SK-N-SH (cell line): Measurements from ENCODE around the gene KCNA10. TPM values are rescaled to one million over a fixed set of nuclear protein-coding genes. Genes with fewer than 3 reads are reported as not detected.

ENCODE experiments used
- CTCF ChIA-PET: fragments of 300-600, 350-600 bp; formaldehyde crosslinking; extraction: SDS; loops from one replicate; lab custom pipeline; 2021; lab: Yijun Ruan, JAX
- POLR2A ChIA-PET: fragments of 350-600 bp; sonication (Branson Sonifier 250); formaldehyde crosslinking; extraction: SDS; loops from one replicate; lab custom pipeline; 2020; ENCODE audit warnings: antibody characterized with exemption, inconsistent platforms; lab: Yijun Ruan, JAX
- DNase-seq: peaks from one replicate; pipeline ENCODE4 v3.0.0; 2012
- H2AFZ ChIP-seq: fragments of 200-600 bp; sonication (generic); 2 replicates; pipeline ENCODE4 v1.8.1; 2016; ENCODE audit warnings: antibody characterized with exemption, mild to moderate bottlenecking, low read depth
- H3F3A ChIP-seq: fragments of 200-600 bp; sonication (generic); replicated peaks from 2 replicates; pipeline ENCODE3; 2016; ENCODE audit warnings: antibody characterized with exemption, mild to moderate bottlenecking; ENCODE audit not compliant: insufficient read depth
- H3K27ac ChIP-seq, 2 experiments: fragments of 200-500 bp in 1 of 2; fragments of 200-600 bp in 1 of 2; sonication (Bioruptor generic) in 1 of 2; sonication (generic), shearing (Covaris generic) in 1 of 2; 2 replicates each; pipeline versions ENCODE4 v1.5.1 to v1.6.1; 2014 to 2016; ENCODE audit warnings: low read depth in 2 of 2, inconsistent platforms in 1 of 2, low read length in 1 of 2, mild to moderate bottlenecking in 1 of 2, mixed read lengths in 1 of 2
- H3K27me3 ChIP-seq: fragments of 200-600 bp; sonication (generic), shearing (Covaris generic); 2 replicates; pipeline ENCODE4 v1.6.1; 2016; ENCODE audit warnings: mixed run types; ENCODE audit not compliant: insufficient read depth
- H3K36me3 ChIP-seq, 2 experiments: fragments of 200-500 bp in 1 of 2; fragments of 200-600 bp in 1 of 2; sonication (Bioruptor generic) in 1 of 2; sonication (generic) in 1 of 2; replicated peaks in 1 of 2; 2 replicates each; pipeline versions ENCODE3 to v1.5.1; 2014 to 2016; ENCODE audit warnings: low read length in 1 of 2, mild to moderate bottlenecking in 1 of 2; ENCODE audit not compliant: insufficient read depth in 2 of 2, control insufficient read depth in 1 of 2
- H3K4me1 ChIP-seq, 2 experiments: fragments of 200-500 bp in 1 of 2; fragments of 200-600 bp in 1 of 2; sonication (Bioruptor generic) in 1 of 2; sonication (generic), shearing (Covaris generic) in 1 of 2; 2 replicates each; pipeline versions ENCODE4 v1.5.1 to v1.6.1; 2014 to 2016; ENCODE audit warnings: low read depth in 1 of 2, low read length in 1 of 2, mixed run types in 1 of 2; ENCODE audit not compliant: insufficient read depth in 2 of 2, control insufficient read depth in 1 of 2
- H3K4me2 ChIP-seq: fragments of 200-600 bp; sonication (generic), shearing (Covaris generic); 2 replicates; pipeline ENCODE4 v1.6.1; 2017; ENCODE audit warnings: mixed run types
- H3K4me3 ChIP-seq, 2 experiments: fragments of 200-500 bp in 1 of 2; fragments of 200-600 bp in 1 of 2; sonication (Bioruptor generic) in 1 of 2; sonication (generic), shearing (Covaris generic) in 1 of 2; 2 replicates each; pipeline versions ENCODE4 v1.5.1 to v1.8.1; 2014 to 2016; ENCODE audit warnings: low read depth in 2 of 2, inconsistent platforms in 1 of 2, low read length in 1 of 2, mild to moderate bottlenecking in 1 of 2, mixed read lengths in 1 of 2, moderate library complexity in 1 of 2
- H3K79me2 ChIP-seq: fragments of 200-600 bp; sonication (generic); 2 replicates; pipeline ENCODE4 v1.8.1; 2017; ENCODE audit warnings: mild to moderate bottlenecking; ENCODE audit not compliant: insufficient read depth
- H3K9ac ChIP-seq: fragments of 200-600 bp; sonication (generic); 2 replicates; pipeline ENCODE4 v1.6.1; 2017; ENCODE audit warnings: mixed run types
- H3K9me2 ChIP-seq: fragments of 200-600 bp; sonication (generic); 2 replicates; pipeline ENCODE4 v1.6.1; 2017; ENCODE audit warnings: mixed run types
- H3K9me3 ChIP-seq: fragments of 200-600 bp; sonication (generic); 2 replicates; pipeline ENCODE4 v1.6.1; 2017; ENCODE audit warnings: mixed run types, mild to moderate bottlenecking, moderate library complexity
- H4K20me1 ChIP-seq: fragments of 200-600 bp; sonication (generic); 2 replicates; pipeline ENCODE4 v1.6.1; 2017; ENCODE audit warnings: mild to moderate bottlenecking, mixed run types; ENCODE audit not compliant: insufficient read depth
- CTCF ChIP-seq: fragments of 200-600 bp; sonication (generic); IDR thresholded peaks from 2 replicates; pipeline ENCODE4 v1.6.1; 2017; ENCODE audit warnings: antibody characterized with exemption, mild to moderate bottlenecking, moderate library complexity
- ELF1 ChIP-seq: IDR thresholded peaks from 2 replicates; pipeline ENCODE4 v1.4.0; 2012
- EZH2phosphoT487 ChIP-seq: fragments of 200-600 bp; sonication (generic); IDR thresholded peaks from 2 replicates; pipeline ENCODE4 v1.6.1; 2017; ENCODE audit warnings: low read depth, mixed run types, mild to moderate bottlenecking, antibody characterized with exemption, moderate library complexity, borderline replicate concordance
- FOSL2 ChIP-seq: IDR thresholded peaks from 2 replicates; pipeline ENCODE4 v1.4.0; 2012; ENCODE audit warnings: low read depth, mild to moderate bottlenecking, moderate library complexity, borderline replicate concordance
- FOXM1 ChIP-seq: IDR thresholded peaks from 2 replicates; pipeline ENCODE4 v1.4.0; 2012; ENCODE audit warnings: low read depth, mild to moderate bottlenecking
- GATA2 ChIP-seq: sonication (generic); formaldehyde crosslinking; IDR thresholded peaks from 2 replicates; pipeline ENCODE4 v1.5.0; 2020; ENCODE audit warnings: mild to moderate bottlenecking, missing genetic modification reagents
- JUND ChIP-seq: IDR thresholded peaks from 2 replicates; pipeline ENCODE4 v1.4.0; 2012
- MXI1 ChIP-seq: IDR thresholded peaks from 2 replicates; pipeline ENCODE4 v1.6.1; 2012; ENCODE audit warnings: mild to moderate bottlenecking, low read depth, low read length, improper control_type of control experiment
- NFIC ChIP-seq: IDR thresholded peaks from 2 replicates; pipeline ENCODE4 v1.4.0; 2012; ENCODE audit warnings: borderline replicate concordance
- NRF1 ChIP-seq: IDR thresholded peaks from 2 replicates; pipeline ENCODE4 v1.6.1; 2012; ENCODE audit warnings: low read depth, mild to moderate bottlenecking, low read length
- RAD21 ChIP-seq: IDR thresholded peaks from 2 replicates; pipeline ENCODE4 v1.6.1; 2012; ENCODE audit warnings: mild to moderate bottlenecking, low read length
- RFX5 ChIP-seq: IDR thresholded peaks from 2 replicates; pipeline ENCODE4 v1.6.1; 2012; ENCODE audit warnings: mild to moderate bottlenecking, improper control_type of control experiment, low read length
- RXRA ChIP-seq: IDR thresholded peaks from 2 replicates; pipeline ENCODE4 v1.4.0; 2012; ENCODE audit warnings: low read depth, mild to moderate bottlenecking, borderline replicate concordance
- SIN3A ChIP-seq: IDR thresholded peaks from 2 replicates; pipeline ENCODE4 v1.6.1; 2012; ENCODE audit warnings: low read depth, mild to moderate bottlenecking, low read length, moderate library complexity, borderline replicate concordance
- TAF1 ChIP-seq: IDR thresholded peaks from 2 replicates; pipeline ENCODE4 v1.6.1; 2012; ENCODE audit warnings: low read depth, mild to moderate bottlenecking, low read length, moderate library complexity, borderline replicate concordance
- TEAD4 ChIP-seq: IDR thresholded peaks from 2 replicates; pipeline ENCODE4 v1.4.0; 2012; ENCODE audit warnings: mild to moderate bottlenecking, borderline replicate concordance; ENCODE audit not compliant: insufficient read depth
- USF2 ChIP-seq: fragments of 150-350 bp; IDR thresholded peaks from 2 replicates; pipeline ENCODE4 v1.6.1; 2017; ENCODE audit warnings: antibody characterized with exemption, low read length, low read depth, borderline replicate concordance
- YY1 ChIP-seq: IDR thresholded peaks from 2 replicates; pipeline ENCODE4 v1.4.0; 2012; ENCODE audit warnings: low read depth, mild to moderate bottlenecking
- ZBTB33 ChIP-seq: IDR thresholded peaks from 2 replicates; pipeline ENCODE4 v1.4.0; 2012; ENCODE audit warnings: low read depth, borderline replicate concordance
- WGBS: methylation state at CpG from one replicate; pipeline ENCODE4 v1.1.6; 2017; ENCODE audit warnings: low lambda C conversion rate; 5-methylcytosine and 5-hydroxymethylcytosine counted together
- polyA plus RNA-seq, 3 experiments: library from polyadenylated mRNA; depleted of rRNA; stranded (reverse); fragments of >200 nt; gene quantifications; 2 replicates each; pipeline ENCODE4 v1.2.3, GENCODE V29; 2012

Gene KCNA10
- polyA plus RNA-seq, 1 of the 3 experiments (the other 2 are of a cell fraction), result not detected

GRCh38 chr1:110488161-110488560 is 30.8 kb downstream of the KCNA10 start:
- H3K4me1 ChIP-seq, result no peaks in the 10 kb centered on the region; a peak in 1 of 4 replicates
- 77% methylated on average over 6 of the region's 12 CpGs for WGBS
- H3F3A ChIP-seq, result no peaks in the 10 kb centered on the region
- H3K9me3 ChIP-seq, result no peaks in the 10 kb centered on the region
- no peaks in the 10 kb centered on the region for H3K79me2 ChIP-seq
- H3K27ac ChIP-seq, result no peak overlapping the region
- ChIA-PET POLR2A (no interaction called here), CTCF (interaction anchor here (1.1 to 13.4 kb wide), 2 partner anchors 9 to 27 kb away, joined by 3 to 132 read pairs; no protein-coding TSS in a partner anchor)
- no peak overlapping the region for H2AFZ ChIP-seq
- H4K20me1 ChIP-seq, result no peaks in the 10 kb centered on the region
- no peaks in the 10 kb centered on the region for H3K27me3 ChIP-seq
- H3K4me3 ChIP-seq, result no peak overlapping the region
- H3K9ac ChIP-seq, result no peak overlapping the region
- H3K4me2 ChIP-seq, result no peak overlapping the region
- DNase-seq, result no peak
- H3K9me2 ChIP-seq, result no peaks in the 10 kb centered on the region
- H3K36me3 ChIP-seq, result no peaks in the 10 kb centered on the region
- TF ChIP-seq RXRA (no peak), TEAD4 (no peak), SIN3A (no peak), RAD21 (no peak), CTCF (no peak), USF2 (no peak), TAF1 (no peak), JUND (no peak), NRF1 (no peak), GATA2 (CRISPR knock-in tag) (no peak), ZBTB33 (no peak), YY1 (no peak), ELF1 (no peak), MXI1 (no peak), EZH2phosphoT487 (no peak), FOSL2 (no peak), NFIC (no peak), FOXM1 (no peak), RFX5 (no peak)
